Activated naive CD8-positive, alpha-beta T cell treated with anti-CD3 and anti-CD28 coated beads for 36 hours (primary cell): ENCODE results near the gene MYO1D. TPM values are rescaled to one million over a fixed set of nuclear protein-coding genes. Genes with fewer than 3 reads are reported as not detected.
"Not testable (repeated sequence)": the region's sequence is repeated elsewhere in the genome, so short reads cannot be mapped to it uniquely, and the experiment has no call there.

ENCODE experiments used
- DNase-seq: peaks from one replicate; pipeline ENCODE4 v3.0.0; 2021
- H3K27ac Mint-ChIP-seq: one replicate; pipeline ENCODE4 v1.8.0; 2022; ENCODE audit warnings: mild to moderate bottlenecking, moderate library complexity, mixed read lengths
- H3K27me3 Mint-ChIP-seq: one replicate; pipeline ENCODE4 v1.8.0; 2022; ENCODE audit warnings: mild to moderate bottlenecking, mixed read lengths
- H3K36me3 Mint-ChIP-seq: one replicate; pipeline ENCODE4 v1.8.0; 2021; ENCODE audit warnings: mild to moderate bottlenecking, mixed read lengths
- H3K4me1 Mint-ChIP-seq: one replicate; pipeline ENCODE4 v1.8.0; 2021; ENCODE audit warnings: mixed read lengths
- H3K4me3 Mint-ChIP-seq: one replicate; pipeline ENCODE4 v1.8.0; 2022; ENCODE audit warnings: mild to moderate bottlenecking, moderate library complexity, mixed read lengths
- H3K9me3 Mint-ChIP-seq: one replicate; pipeline ENCODE4 v1.8.0; 2022; ENCODE audit warnings: mixed read lengths
- total RNA-seq, 2 experiments: library from RNA; stranded (reverse); gene quantifications; one replicate each; pipeline ENCODE4 v1.2.3, GENCODE V29; 2021

MYO1D gene
- total RNA-seq, 2 experiments from 2014 or later: 7.0 to 7.8 TPM

- H3K4me3 Mint-ChIP-seq: no peak overlapping the region
- peaks cover 2% of the 10 kb centered on the region for H3K9me3 Mint-ChIP-seq
- no peaks in the 10 kb centered on the region for H3K27me3 Mint-ChIP-seq
- peaks cover 9% of the 10 kb centered on the region for H3K4me1 Mint-ChIP-seq
- H3K27ac Mint-ChIP-seq: no peak overlapping the region
- peaks cover 1% of the 10 kb centered on the region for H3K36me3 Mint-ChIP-seq
- DNase-seq: no peak
Measured at GRCh38 chr17:32536736-32537643, 339.9 kb downstream of the MYO1D start.

GRCh38 chr17:32533296-32533695 is 343.6 kb downstream of the MYO1D start:
- DNase-seq: no peak
- no peaks in the 10 kb centered on the region for H3K27me3 Mint-ChIP-seq
- H3K9me3 Mint-ChIP-seq: no peaks in the 10 kb centered on the region
- H3K4me1 Mint-ChIP-seq: peaks cover 19% of the 10 kb centered on the region
- H3K36me3 Mint-ChIP-seq: peaks cover 1% of the 10 kb centered on the region
- no peak overlapping the region for H3K4me3 Mint-ChIP-seq
- no peak overlapping the region for H3K27ac Mint-ChIP-seq

GRCh38 chr17:32529604-32530003 is 347.3 kb downstream of the MYO1D start:
- no peak overlapping the region for H3K27ac Mint-ChIP-seq
- peaks cover 7% of the 10 kb centered on the region for H3K36me3 Mint-ChIP-seq
- no peak overlapping the region for H3K4me3 Mint-ChIP-seq
- DNase-seq: no peak
- H3K27me3 Mint-ChIP-seq: no peaks in the 10 kb centered on the region
- H3K4me1 Mint-ChIP-seq: peaks cover 31% of the 10 kb centered on the region
- H3K9me3 Mint-ChIP-seq: no peaks in the 10 kb centered on the region

GRCh38 chr17:32528825-32529224 is 348.1 kb downstream of the MYO1D start:
- DNase-seq: no peak
- Mint-ChIP-seq H3K9me3 (peaks cover 1% of the 10 kb centered on the region), H3K4me3 (no peak overlapping the region), H3K36me3 (peaks cover 8% of the 10 kb centered on the region), H3K27me3 (no peaks in the 10 kb centered on the region), H3K4me1 (peaks cover 36% of the 10 kb centered on the region), H3K27ac (peak overlapping the region; percentile 16)

GRCh38 chr17:32527146-32527545 is 349.8 kb downstream of the MYO1D start:
- Mint-ChIP-seq H3K27me3 (no peaks in the 10 kb centered on the region), H3K36me3 (peaks cover 12% of the 10 kb centered on the region), H3K4me3 (no peak overlapping the region), H3K9me3 (peaks cover 5% of the 10 kb centered on the region), H3K27ac (no peak overlapping the region), H3K4me1 (peaks cover 48% of the 10 kb centered on the region)
- no peak for DNase-seq

GRCh38 chr17:32525122-32525521 is 351.8 kb downstream of the MYO1D start:
- peaks cover 61% of the 10 kb centered on the region for H3K4me1 Mint-ChIP-seq
- no peaks in the 10 kb centered on the region for H3K27me3 Mint-ChIP-seq
- H3K9me3 Mint-ChIP-seq: peaks cover 5% of the 10 kb centered on the region
- DNase-seq: no peak
- peaks cover 13% of the 10 kb centered on the region for H3K36me3 Mint-ChIP-seq
- no peak overlapping the region for H3K4me3 Mint-ChIP-seq
- H3K27ac Mint-ChIP-seq: peak overlapping the region; percentile 94

- not testable (repeated sequence) for H3K27me3 Mint-ChIP-seq
Measured at GRCh38 chr17:32524553-32524880, 352.4 kb downstream of the MYO1D start.

GRCh38 chr17:32523827-32524552 is 352.9 kb downstream of the MYO1D start:
- Mint-ChIP-seq H3K27ac (peak overlapping the region; percentile 94), H3K27me3 (no peaks in the 10 kb centered on the region), H3K9me3 (peaks cover 5% of the 10 kb centered on the region), H3K4me1 (peaks cover 64% of the 10 kb centered on the region), H3K4me3 (peak overlapping the region; percentile 45), H3K36me3 (peaks cover 13% of the 10 kb centered on the region)
- DNase-seq: peak; percentile 41

More at GRCh38 chr17:32524553-32524880, 352.4 kb downstream of the MYO1D start:
- Mint-ChIP-seq H3K4me1 (peaks cover 67% of the 10 kb centered on the region), H3K27ac (peak overlapping the region; percentile 94), H3K36me3 (peaks cover 13% of the 10 kb centered on the region)
- H3K4me3 Mint-ChIP-seq, H3K9me3 Mint-ChIP-seq, DNase-seq: not testable (repeated sequence)

GRCh38 chr17:32523017-32523680 is 353.8 kb downstream of the MYO1D start:
- Mint-ChIP-seq H3K4me3 (peak overlapping the region; percentile 7), H3K36me3 (peaks cover 13% of the 10 kb centered on the region), H3K27ac (peak overlapping the region; percentile 94), H3K9me3 (peaks cover 5% of the 10 kb centered on the region), H3K27me3 (no peaks in the 10 kb centered on the region), H3K4me1 (peaks cover 64% of the 10 kb centered on the region)
- DNase-seq: peak; percentile 63

GRCh38 chr17:32520737-32521404 is 356.1 kb downstream of the MYO1D start:
- Mint-ChIP-seq H3K9me3 (peaks cover 5% of the 10 kb centered on the region), H3K27ac (peak overlapping the region; percentile 83), H3K4me3 (peak overlapping the region; percentile 76), H3K27me3 (no peaks in the 10 kb centered on the region), H3K36me3 (peaks cover 6% of the 10 kb centered on the region), H3K4me1 (peaks cover 81% of the 10 kb centered on the region)
- DNase-seq: no peak

- Mint-ChIP-seq H3K27ac (peak overlapping the region; percentile 83), H3K9me3 (peaks cover 5% of the 10 kb centered on the region), H3K4me1 (peaks cover 84% of the 10 kb centered on the region), H3K27me3 (no peaks in the 10 kb centered on the region), H3K4me3 (peak overlapping the region; percentile 76), H3K36me3 (peaks cover 6% of the 10 kb centered on the region)
- DNase-seq: peak; percentile 64
Measured at GRCh38 chr17:32520104-32520701, 356.7 kb downstream of the MYO1D start.

- peak overlapping the region; percentile 76 for H3K4me3 Mint-ChIP-seq
- H3K9me3 Mint-ChIP-seq: peaks cover 5% of the 10 kb centered on the region
- peaks cover 86% of the 10 kb centered on the region for H3K4me1 Mint-ChIP-seq
- peak; percentile 64 for DNase-seq
- peaks cover 6% of the 10 kb centered on the region for H3K36me3 Mint-ChIP-seq
- peak overlapping the region; percentile 83 for H3K27ac Mint-ChIP-seq
- no peaks in the 10 kb centered on the region for H3K27me3 Mint-ChIP-seq
Measured at GRCh38 chr17:32519228-32520103, 357.5 kb downstream of the MYO1D start.

GRCh38 chr17:32518646-32519227 is 358.2 kb downstream of the MYO1D start:
- H3K9me3 Mint-ChIP-seq: peaks cover 4% of the 10 kb centered on the region
- peak overlapping the region; percentile 29 for H3K4me3 Mint-ChIP-seq
- no peak for DNase-seq
- H3K4me1 Mint-ChIP-seq: peaks cover 82% of the 10 kb centered on the region
- peaks cover 4% of the 10 kb centered on the region for H3K36me3 Mint-ChIP-seq
- peak overlapping the region; percentile 25 for H3K27ac Mint-ChIP-seq
- no peaks in the 10 kb centered on the region for H3K27me3 Mint-ChIP-seq
